GM19438 (cell line): Measurements from ENCODE around the gene OR52H1.

Experiments
- ATAC-seq: cut with Tn5 transposase; IDR thresholded peaks from one replicate; pipeline ENCODE4 v1.9.1; 2021; ENCODE audit warnings: low read depth; ENCODE audit not compliant: unreplicated experiment

OR52H1 gene

GRCh38 chr11:5536482-5536881 lies 11.9 kb downstream of the OR52H1 start:
- no peak for ATAC-seq

- no peak for ATAC-seq
Observed at GRCh38 chr11:5534046-5534445, 14.3 kb downstream of the OR52H1 start.

GRCh38 chr11:5531053-5531831 lies 17.1 kb downstream of the OR52H1 start:
- no peak for ATAC-seq

- ATAC-seq = no peak
Observed at GRCh38 chr11:5528495-5528894, 19.8 kb downstream of the OR52H1 start.

- ATAC-seq = no peak
Observed at GRCh38 chr11:5527716-5528115, 20.6 kb downstream of the OR52H1 start.

GRCh38 chr11:5524756-5525155 lies 23.6 kb downstream of the OR52H1 start:
- no peak for ATAC-seq

GRCh38 chr11:5522308-5522707 lies 26.0 kb downstream of the OR52H1 start:
- no peak for ATAC-seq

- ATAC-seq = no peak
Observed at GRCh38 chr11:5521540-5521939, 26.8 kb downstream of the OR52H1 start.

GRCh38 chr11:5516599-5516998 lies 31.7 kb downstream of the OR52H1 start, which contains the start of gene UBQLNL:
Gene UBQLNL, minus strand, starts transcription at chr11:5516699. Its CDS starts 258 bp downstream, at chr11:5516441.
- ATAC-seq = no peak

- no peak for ATAC-seq
Observed at GRCh38 chr11:5514841-5515240, 33.5 kb downstream of the OR52H1 start.

GRCh38 chr11:5509803-5510202 lies 38.5 kb downstream of the OR52H1 start, which contains the start of gene UBQLN3:
Gene UBQLN3, minus strand, starts transcription at chr11:5509957. Its CDS starts 399 bp downstream, at chr11:5509558.
- no peak for ATAC-seq

GRCh38 chr11:5508605-5509004 lies 39.7 kb downstream of the OR52H1 start:
- no peak for ATAC-seq

- no peak for ATAC-seq
Observed at GRCh38 chr11:5507933-5508305, 40.4 kb downstream of the OR52H1 start.

GRCh38 chr11:5507177-5507932 lies 41.0 kb downstream of the OR52H1 start:
- ATAC-seq = no peak

GRCh38 chr11:5505363-5506048 lies 42.8 kb downstream of the OR52H1 start:
- ATAC-seq = no peak

GRCh38 chr11:5504403-5504921 lies 43.9 kb downstream of the OR52H1 start:
- no peak for ATAC-seq

- ATAC-seq = no peak
Observed at GRCh38 chr11:5500393-5500801, 47.9 kb downstream of the OR52H1 start.

GRCh38 chr11:5499671-5500070 lies 48.7 kb downstream of the OR52H1 start:
- ATAC-seq = no peak
